ENCODE results near the gene FKBP1A. TPM values are rescaled to one million over a fixed set of nuclear protein-coding genes. Genes with fewer than 3 reads are reported as not detected.

Gene FKBP1A
- total and polyA plus RNA-seq, 10 donors, result 135 to 338 (median 248) TPM

- peak in 1 of 3 donors; percentile 11 for TF ChIP-seq POLR2AphosphoS5 (IDR thresholded peaks at IDR 0.05)
- TF ChIP-seq POLR2A (IDR thresholded peaks at IDR 0.05), result no peak
- peak; percentile 8 for DNase-seq
- WGBS, 5 donors, result 83 to 92% (median 87%) methylated on average over 5 of the region's 5 CpGs
These were observed 51.1 kb downstream of the FKBP1A start for GRCh38 chr20:1341561-1342265.

DNA sequence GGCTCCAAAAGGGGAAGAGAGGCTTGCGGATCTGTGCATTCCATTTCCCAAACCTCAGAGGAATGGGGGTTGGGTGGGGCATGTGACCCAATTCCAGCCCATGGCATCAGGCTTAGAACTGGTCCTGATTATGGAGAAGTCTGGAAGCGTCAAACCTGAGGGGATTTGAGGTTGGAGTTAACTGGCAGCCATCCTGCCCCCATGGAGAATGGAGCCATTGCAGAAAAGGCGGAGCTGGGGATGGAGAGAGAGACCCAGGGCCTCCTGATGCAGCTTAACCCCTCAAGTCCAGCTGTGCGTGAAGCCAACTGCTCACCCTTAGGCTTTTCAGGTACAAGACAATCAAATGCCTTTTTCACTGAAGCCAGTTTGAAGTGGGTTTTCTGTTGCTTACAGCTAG lies 54.1 kb downstream of the FKBP1A start:
- intact Hi-C loops (cut with DNase I; ENCODE audit: low total_unique reads), result no loop called here
- DNase-seq, result peak; percentile 11
- Histone ChIP-seq H3K27ac (peak overlapping the region in 3 of 8 donors; percentile 62 to 72 (median 70)), H3K4me3 (no peak overlapping the region), H3K27me3 (replicated peaks in 1 of 7) (no peaks in the 10 kb centered on the region), H3K36me3 (peaks cover 0 to 8% (median 0%) of the 10 kb centered on the region in 6 donors), H3K9me3 (no peaks in the 10 kb centered on the region), H3K4me1 (peaks cover 17 to 61% (median 34%) of the 10 kb centered on the region in 6 donors)
- 89 to 95% (median 91%) methylated on average over 4 of the region's 4 CpGs for WGBS, 5 donors
- TF ChIP-seq POLR2A (IDR thresholded peaks at IDR 0.05) (no peak), CTCF (IDR thresholded peaks at IDR 0.05 in 8 of 11, conservative IDR thresholded peaks at IDR 0.05 in 3 of 11) (no peak), POLR2AphosphoS5 (IDR thresholded peaks at IDR 0.05) (no peak)

More at GRCh38 chr20:1341561-1342265, 51.1 kb downstream of the FKBP1A start:
- H3K4me3 ChIP-seq, result no peak overlapping the region
- no peaks in the 10 kb centered on the region for H3K36me3 ChIP-seq
- no peak overlapping the region for H3K27ac ChIP-seq
- intact Hi-C loops (cut with DNase I; ENCODE audit: low total_unique reads), result no loop called here
- H3K4me1 ChIP-seq, result peaks cover 14 to 45% (median 20%) of the 10 kb centered on the region in 6 donors
- H3K9me3 ChIP-seq, result peaks cover 0 to 2% (median 0%) of the 10 kb centered on the region in 8 donors
- H3K27me3 ChIP-seq (replicated peaks in 1 of 7), result no peaks in the 10 kb centered on the region

GRCh38 chr20:1338096-1338495 lies 54.8 kb downstream of the FKBP1A start:
- intact Hi-C loops (cut with DNase I; ENCODE audit: low total_unique reads), result no loop called here
- TF ChIP-seq POLR2A (IDR thresholded peaks at IDR 0.05), result no peak
- TF ChIP-seq POLR2AphosphoS5 (IDR thresholded peaks at IDR 0.05), result no peak
- TF ChIP-seq CTCF (IDR thresholded peaks at IDR 0.05 in 8 of 11, conservative IDR thresholded peaks at IDR 0.05 in 3 of 11), result no peak
- peak; percentile 62 for DNase-seq
- WGBS, 5 donors, result 93 to 100% (median 96%) methylated on average over 5 of the region's 5 CpGs
- no peak overlapping the region for H3K4me3 ChIP-seq
- H3K4me1 ChIP-seq, result peaks cover 17 to 60% (median 33%) of the 10 kb centered on the region in 6 donors
- peaks cover 0 to 15% (median 0%) of the 10 kb centered on the region in 6 donors for H3K36me3 ChIP-seq
- H3K9me3 ChIP-seq, result no peaks in the 10 kb centered on the region
- H3K27me3 ChIP-seq (replicated peaks in 1 of 7), result no peaks in the 10 kb centered on the region
- peak overlapping the region in 6 of 8 donors; percentile 15 to 72 (median 67) for H3K27ac ChIP-seq

- peaks cover 0 to 22% (median 0%) of the 10 kb centered on the region in 6 donors for H3K36me3 ChIP-seq
- H3K27ac ChIP-seq, result peak overlapping the region; percentile 2 to 72 (median 64)
- no peak for TF ChIP-seq POLR2AphosphoS5 (IDR thresholded peaks at IDR 0.05)
- no peak for TF ChIP-seq POLR2A (IDR thresholded peaks at IDR 0.05)
- no peak for TF ChIP-seq CTCF (IDR thresholded peaks at IDR 0.05 in 8 of 11, conservative IDR thresholded peaks at IDR 0.05 in 3 of 11)
- DNase-seq, result no peak
- H3K27me3 ChIP-seq (replicated peaks in 1 of 7), result no peaks in the 10 kb centered on the region
- peaks cover 17 to 65% (median 33%) of the 10 kb centered on the region in 6 donors for H3K4me1 ChIP-seq
- no peaks in the 10 kb centered on the region for H3K9me3 ChIP-seq
- H3K4me3 ChIP-seq, result no peak overlapping the region
- 70 to 85% (median 72%) methylated on average over 5 of the region's 5 CpGs for WGBS, 5 donors
- intact Hi-C loops (cut with DNase I; ENCODE audit: low total_unique reads), result no loop called here
These were observed 55.4 kb downstream of the FKBP1A start for GRCh38 chr20:1337441-1337840.

Data from spleen (tissue), 11 donors.